Measurements from ENCODE around the gene FAP.

DNA sequence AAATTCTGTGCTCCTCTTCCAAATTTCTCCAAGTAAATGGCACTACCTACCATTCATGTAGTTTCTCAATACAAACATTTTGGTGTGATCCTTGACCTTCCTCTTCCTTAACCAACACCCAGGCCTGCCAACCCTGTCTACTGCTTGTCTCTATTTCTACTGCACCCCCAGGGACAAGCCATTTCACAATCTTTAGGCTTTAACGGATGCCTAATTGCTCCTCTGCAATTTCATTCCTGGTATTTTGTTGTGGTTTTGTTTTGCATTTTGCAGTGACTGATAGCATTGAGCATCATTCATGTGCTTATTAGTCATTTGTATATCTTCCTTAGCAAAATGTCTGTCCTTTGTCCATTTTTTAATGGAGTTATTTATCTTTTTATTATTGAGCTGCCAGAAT, 10.0 kb downstream of the FAP start:
- no peak for TF ChIP-seq SIN3A (IDR thresholded peaks at IDR 0.05; ENCODE audit: borderline replicate concordance, insufficient read depth, low read length)
- no peak for TF ChIP-seq POLR2AphosphoS5 (IDR thresholded peaks at IDR 0.05; ENCODE audit: low read depth, low read length)
